GM18858 (cell line): Measurements from ENCODE around the gene NES.

ENCODE experiments used
- ATAC-seq: cut with Tn5 transposase; IDR thresholded peaks from one replicate; pipeline ENCODE4 v1.9.1; 2021; ENCODE audit not compliant: unreplicated experiment

The NES gene

GRCh38 chr1:156625436-156626078 is 51.6 kb downstream of the NES start:
- ATAC-seq: no peak

- ATAC-seq: no peak
Measured at GRCh38 chr1:156624814-156625435, 52.3 kb downstream of the NES start.

- no peak for ATAC-seq
Measured at GRCh38 chr1:156623946-156624813, 53.0 kb downstream of the NES start.

- ATAC-seq: no peak
Measured at GRCh38 chr1:156622581-156623297, 54.5 kb downstream of the NES start.

- ATAC-seq: no peak
Measured at GRCh38 chr1:156619582-156619955, 57.6 kb downstream of the NES start.

- no peak for ATAC-seq
Measured at GRCh38 chr1:156618853-156619581, 58.2 kb downstream of the NES start, which contains the start of gene HAPLN2. TSS of gene HAPLN2 (plus strand) at chr1:156619415. CDS start at chr1:156623491, 4,076 bp downstream.
